ENCODE measurements around the gene TMEM175.
"Not testable (repeated sequence)": the region's sequence is repeated elsewhere in the genome, so short reads cannot be mapped to it uniquely, and the experiment has no call there.

The TMEM175 gene

DNA sequence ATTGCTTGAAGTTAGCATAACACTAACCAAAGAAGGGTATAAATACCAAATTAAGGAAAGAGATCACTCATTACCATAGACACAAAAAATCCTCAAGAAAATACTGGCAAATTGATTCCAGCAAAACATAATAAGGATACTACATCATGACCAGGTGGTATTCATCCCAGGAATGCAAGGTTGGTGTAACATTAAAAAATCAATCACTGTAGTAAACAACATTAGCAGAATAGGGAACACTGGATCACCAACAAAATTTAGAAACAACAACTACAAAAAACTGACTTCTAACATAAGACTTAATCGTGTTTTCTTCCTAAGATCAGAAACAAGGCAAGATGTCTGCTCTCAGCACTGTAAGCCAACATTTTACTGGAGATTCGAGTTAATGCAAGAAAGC lies 14.3 kb upstream of the TMEM175 start:
- TF ChIP-seq, protein P1, sequence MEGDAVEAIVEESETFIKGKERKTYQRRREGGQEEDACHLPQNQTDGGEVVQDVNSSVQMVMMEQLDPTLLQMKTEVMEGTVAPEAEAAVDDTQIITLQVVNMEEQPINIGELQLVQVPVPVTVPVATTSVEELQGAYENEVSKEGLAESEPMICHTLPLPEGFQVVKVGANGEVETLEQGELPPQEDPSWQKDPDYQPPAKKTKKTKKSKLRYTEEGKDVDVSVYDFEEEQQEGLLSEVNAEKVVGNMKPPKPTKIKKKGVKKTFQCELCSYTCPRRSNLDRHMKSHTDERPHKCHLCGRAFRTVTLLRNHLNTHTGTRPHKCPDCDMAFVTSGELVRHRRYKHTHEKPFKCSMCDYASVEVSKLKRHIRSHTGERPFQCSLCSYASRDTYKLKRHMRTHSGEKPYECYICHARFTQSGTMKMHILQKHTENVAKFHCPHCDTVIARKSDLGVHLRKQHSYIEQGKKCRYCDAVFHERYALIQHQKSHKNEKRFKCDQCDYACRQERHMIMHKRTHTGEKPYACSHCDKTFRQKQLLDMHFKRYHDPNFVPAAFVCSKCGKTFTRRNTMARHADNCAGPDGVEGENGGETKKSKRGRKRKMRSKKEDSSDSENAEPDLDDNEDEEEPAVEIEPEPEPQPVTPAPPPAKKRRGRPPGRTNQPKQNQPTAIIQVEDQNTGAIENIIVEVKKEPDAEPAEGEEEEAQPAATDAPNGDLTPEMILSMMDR (conservative IDR thresholded peaks at IDR 0.05): no peak
- H3K27ac ChIP-seq: no peak overlapping the region

DNA sequence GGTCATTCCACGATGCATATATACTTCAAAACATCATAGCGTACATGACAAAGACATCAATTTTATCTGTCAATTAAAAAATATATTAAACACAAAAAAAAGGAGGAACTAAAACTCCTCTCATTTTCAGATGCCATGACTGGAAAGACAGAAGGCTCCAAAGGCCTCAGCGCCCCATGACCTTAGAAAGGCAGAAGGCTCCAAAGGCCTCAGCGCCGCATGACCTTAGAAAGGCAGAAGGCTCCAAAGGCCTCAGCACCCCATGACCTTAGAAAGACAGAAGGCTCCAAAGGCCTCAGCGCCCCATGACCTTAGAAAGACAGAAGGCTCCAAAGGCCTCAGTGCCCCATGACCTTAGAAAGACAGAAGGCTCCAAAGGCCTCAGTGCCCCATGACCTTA lies 13.7 kb upstream of the TMEM175 start:
- H3K27ac ChIP-seq: not testable (repeated sequence)

DNA sequence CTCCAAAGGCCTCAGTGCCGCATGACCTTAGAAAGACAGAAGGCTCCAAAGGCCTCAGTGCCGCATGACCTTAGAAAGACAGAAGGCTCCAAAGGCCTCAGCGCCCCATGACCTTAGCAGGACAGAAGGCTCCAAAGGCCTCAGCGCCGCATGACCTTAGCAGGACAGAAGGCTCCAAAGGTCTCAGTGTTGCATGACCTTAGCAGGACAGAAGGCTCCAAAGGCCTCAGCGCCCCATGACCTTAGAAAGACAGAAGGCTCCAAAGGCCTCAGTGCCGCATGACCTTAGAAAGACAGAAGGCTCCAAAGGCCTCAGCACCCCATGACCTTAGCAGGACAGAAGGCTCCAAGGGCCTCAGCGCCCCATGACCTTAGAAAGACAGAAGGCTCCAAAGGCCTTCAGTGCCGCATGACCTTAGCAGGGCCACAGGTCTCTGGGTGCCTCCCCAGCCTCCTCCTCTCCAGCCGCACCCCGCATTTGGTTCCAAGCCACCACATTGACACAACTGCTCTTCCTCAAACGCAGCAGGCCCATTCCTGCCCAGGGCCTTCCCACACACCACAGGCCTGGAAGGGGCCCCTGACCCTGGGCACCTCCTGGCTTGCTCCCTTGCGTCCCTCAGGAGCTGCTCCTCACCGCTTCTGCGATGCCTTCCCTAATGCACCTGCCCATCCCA lies 13.1 kb upstream of the TMEM175 start:
- not testable (repeated sequence) for H3K27ac ChIP-seq

DNA sequence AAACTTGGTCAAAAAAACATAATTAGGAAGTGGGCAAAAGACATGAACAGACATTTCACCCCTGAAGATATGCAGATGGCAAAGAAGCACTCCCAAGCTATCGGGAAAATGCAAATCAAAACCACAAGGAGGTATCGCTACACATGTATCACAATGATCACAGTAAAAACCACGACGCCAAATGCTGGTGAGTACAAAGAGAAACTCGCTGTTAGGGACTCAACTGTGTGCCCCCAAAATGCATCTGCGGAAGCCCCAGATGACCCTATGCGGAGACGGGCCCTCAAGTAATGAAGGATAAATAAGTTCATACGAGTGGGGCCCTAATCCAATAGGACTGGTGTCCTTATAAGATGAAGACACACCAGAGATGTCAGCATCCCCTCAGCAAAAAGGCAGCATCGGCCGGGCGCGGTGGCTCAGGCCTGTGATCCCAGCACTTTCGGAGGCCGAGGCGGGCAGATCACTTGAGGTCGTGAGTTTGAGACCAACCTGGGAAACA lies 10.4 kb upstream of the TMEM175 start:
- no peak overlapping the region for H3K27ac ChIP-seq
- TF ChIP-seq, protein P1 (conservative IDR thresholded peaks at IDR 0.05): no peak

DNA sequence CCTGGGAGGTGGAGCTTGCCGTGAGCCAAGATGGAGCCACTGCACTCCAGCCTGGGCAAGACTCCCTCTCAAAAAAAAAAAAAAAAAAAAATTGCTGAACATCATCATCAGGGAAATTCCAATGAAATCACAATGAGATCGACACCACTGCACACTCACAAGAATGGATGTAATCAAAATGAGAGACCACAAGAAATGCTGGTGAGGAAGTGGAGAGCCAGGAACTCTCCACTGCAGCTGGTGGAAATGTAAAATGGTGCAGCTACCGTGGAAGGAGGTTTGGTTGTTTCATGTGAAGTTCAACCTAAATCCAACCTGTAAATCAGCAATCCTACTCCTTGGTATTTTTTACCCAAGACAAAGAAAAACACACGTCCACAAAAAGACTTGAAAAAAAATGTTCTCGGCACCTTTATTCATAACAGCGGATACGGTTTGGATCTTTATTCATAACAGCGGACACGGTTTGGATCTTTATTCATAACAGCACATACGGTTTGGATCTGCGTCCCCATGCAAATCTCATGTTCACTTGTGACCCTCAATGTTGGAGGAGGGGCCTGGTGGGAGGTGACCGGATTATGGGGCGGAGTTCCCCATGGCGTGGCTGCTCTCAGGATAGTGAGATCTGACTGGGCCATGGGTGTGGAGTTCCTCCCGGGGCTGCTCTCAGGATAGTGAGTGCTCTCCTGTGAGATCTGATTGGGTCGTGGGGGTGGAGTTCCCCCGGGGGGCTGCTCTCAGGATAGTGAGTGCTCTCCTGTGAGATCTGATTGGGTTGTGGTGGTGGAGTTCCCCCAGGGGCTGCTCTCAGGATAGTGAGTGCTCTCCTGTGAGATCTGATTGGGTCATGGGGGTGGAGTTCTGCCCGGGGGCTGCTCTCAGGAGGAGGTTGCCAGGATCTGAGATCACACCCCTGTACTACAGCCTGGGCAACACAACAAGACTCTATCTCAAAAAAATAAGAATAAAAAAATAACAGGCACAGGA lies 7.9 kb upstream of the TMEM175 start:
- TF ChIP-seq, protein P1 (conservative IDR thresholded peaks at IDR 0.05): no peak
- no peak overlapping the region for H3K27ac ChIP-seq

DNA sequence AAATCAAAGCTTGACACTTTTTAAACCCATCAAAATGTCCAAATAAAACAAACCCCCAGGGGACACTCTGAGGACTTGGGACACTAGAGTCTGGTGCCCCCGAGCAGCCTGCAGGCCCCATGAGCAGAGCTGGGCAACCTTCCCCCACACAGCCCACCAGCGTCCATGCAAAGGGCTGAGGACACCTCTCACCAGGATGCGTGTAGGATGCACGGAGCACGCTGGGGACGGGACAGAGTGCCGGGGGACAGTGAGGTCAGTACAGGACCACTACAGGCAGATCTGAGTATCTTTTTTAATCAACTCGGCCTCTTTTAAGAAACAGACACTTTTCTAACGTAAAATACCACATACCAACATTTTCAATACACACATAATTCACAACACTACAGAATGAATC lies 7.1 kb upstream of the TMEM175 start:
- TF ChIP-seq, protein P1 (conservative IDR thresholded peaks at IDR 0.05): no peak
- no peak overlapping the region for H3K27ac ChIP-seq

DNA sequence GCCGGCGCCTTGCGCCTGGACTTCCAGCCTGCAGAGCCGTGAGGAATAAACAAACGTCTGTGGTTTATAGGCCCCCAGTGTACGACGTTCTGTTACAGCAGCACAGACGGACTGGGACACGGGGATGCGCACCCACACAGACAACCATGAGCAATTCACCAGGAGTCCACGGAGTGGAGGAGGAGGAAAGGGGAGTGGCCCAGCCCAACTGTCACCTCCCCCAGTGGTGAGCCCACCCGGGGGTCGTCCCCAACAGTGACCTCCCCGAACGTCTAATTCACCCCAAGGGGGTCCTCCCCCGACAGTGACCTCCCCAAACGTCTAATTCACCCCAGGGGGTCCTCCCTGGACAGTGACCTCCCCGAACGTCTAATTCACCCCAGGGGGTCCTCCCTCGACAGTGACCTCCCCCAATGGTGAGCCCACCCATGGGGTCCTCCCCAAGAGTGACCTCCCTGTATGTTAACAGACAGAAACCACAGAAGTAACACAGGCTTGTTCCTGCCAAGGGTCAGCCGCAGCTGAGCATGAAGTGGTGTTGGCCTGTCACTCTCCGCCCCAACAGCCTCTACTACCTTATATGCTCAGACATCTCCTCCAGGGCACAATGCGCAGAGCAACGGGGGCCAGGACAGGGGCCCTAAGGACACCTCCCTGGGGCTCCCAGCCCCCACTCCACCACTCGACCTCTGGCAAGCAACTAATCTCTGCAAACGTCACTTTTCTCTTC lies 6.3 kb upstream of the TMEM175 start:
- TF ChIP-seq, protein P1 (conservative IDR thresholded peaks at IDR 0.05): no peak
- no peak overlapping the region for H3K27ac ChIP-seq

DNA sequence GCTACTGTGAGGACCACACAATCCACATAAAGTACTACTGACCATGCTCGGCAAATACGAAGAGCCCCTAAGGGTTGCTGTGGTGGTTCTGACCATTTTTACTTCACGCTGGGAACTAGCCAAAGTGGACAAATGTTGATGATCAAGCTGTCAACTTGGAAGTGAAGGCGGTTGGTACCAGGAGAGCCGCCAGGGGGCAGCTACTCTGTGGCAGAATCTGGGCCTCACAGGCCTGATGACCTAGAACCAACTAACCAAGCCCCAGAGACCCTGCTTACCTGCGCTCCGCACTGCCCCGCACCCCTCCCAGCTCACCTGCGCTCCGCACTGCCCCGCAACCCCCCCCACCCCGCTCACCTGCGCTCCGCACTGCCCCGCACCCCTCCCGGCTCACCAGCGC lies 5.7 kb upstream of the TMEM175 start:
- no peak overlapping the region for H3K27ac ChIP-seq
- TF ChIP-seq, protein P1 (conservative IDR thresholded peaks at IDR 0.05): no peak; the same call in 1 of the 2 replicates

DNA sequence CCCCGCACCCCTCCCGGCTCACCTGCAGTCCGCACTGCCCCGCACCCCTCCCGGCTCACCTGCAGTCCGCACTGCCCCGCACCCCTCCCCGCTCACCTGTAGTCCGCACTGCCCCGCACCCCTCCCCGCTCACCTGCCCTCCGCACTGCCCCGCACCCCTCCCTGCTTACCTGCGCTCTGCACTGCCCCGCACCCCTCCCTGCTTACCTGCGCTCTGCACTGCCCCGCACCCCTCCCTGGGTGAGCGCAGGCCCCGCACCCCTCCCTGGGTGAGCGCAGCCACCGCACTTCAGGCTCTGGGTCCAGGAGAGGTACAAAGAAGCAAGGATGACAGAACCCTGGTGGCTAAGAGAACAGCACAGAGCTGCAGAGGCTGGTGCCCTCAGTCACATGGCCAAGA lies 4.7 kb upstream of the TMEM175 start:
- H3K27ac ChIP-seq: not testable (repeated sequence)
